ENCODE data around the gene CAMK1D. TPM values are rescaled to one million over a fixed set of nuclear protein-coding genes. Genes with fewer than 3 reads are reported as not detected.

Gene CAMK1D
- polyA plus RNA-seq, 1 of the 3 experiments (the other 2 are of a cell fraction), result 4.1 TPM

DNA sequence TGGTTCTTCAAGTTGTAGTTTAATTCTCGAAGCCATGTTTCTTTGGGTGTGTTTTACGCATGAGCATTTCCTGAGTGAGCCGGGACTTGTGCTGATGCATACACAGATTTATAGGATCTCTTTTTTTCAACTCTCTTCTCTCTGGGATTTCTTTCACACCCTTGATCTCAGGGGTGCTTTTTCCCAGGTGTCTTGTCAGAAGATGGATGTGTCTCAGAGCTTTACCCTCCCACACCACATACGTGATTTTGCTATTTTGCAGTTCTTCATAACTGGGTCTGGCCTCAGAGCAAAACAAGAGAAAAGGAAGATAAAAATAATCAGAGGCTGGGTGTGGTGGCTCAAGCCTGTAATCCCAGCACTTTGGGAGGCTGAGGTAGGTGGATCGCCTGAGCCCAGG, 177.0 kb downstream of the CAMK1D start:
- Histone ChIP-seq H3K4me1 (ENCODE audit: control insufficient read depth in 1 of 2, insufficient read depth in 2 of 2, low read depth in 1 of 2, low read length in 1 of 2) (peaks cover 0 to 2% of the 10 kb centered on the region in 2 experiments; a peak in 1 of 4 replicates), H3K27me3 (ENCODE audit: insufficient read depth) (no peaks in the 10 kb centered on the region), H3K9ac (no peak overlapping the region), H3K79me2 (ENCODE audit: insufficient read depth) (no peaks in the 10 kb centered on the region), H3K36me3 (replicated peaks in 1 of 2; ENCODE audit: control insufficient read depth in 1 of 2, insufficient read depth in 2 of 2, low read length in 1 of 2) (no peaks in the 10 kb centered on the region), H3K27ac (ENCODE audit: low read depth in 2 of 2, low read length in 1 of 2) (no peak overlapping the region), H4K20me1 (ENCODE audit: insufficient read depth) (no peaks in the 10 kb centered on the region), H3K9me3 (no peaks in the 10 kb centered on the region), H3K4me2 (no peak overlapping the region), H3F3A (replicated peaks; ENCODE audit: insufficient read depth) (no peaks in the 10 kb centered on the region), H3K9me2 (no peaks in the 10 kb centered on the region), H3K4me3 (ENCODE audit: low read depth in 2 of 2, low read length in 1 of 2) (no peak overlapping the region), H2AFZ (ENCODE audit: low read depth) (no peak overlapping the region)
- CTCF ChIA-PET, result no interaction called here
- no peak for DNase-seq
- POLR2A ChIA-PET, result no interaction called here
- 92% methylated on average over 5 of the region's 5 CpGs for WGBS (ENCODE audit: low lambda C conversion rate)
- TF ChIP-seq RAD21 (IDR thresholded peaks at IDR 0.05; ENCODE audit: low read length) (no peak), GATA2 (CRISPR knock-in tag; IDR thresholded peaks at IDR 0.05) (no peak), MEF2A (IDR thresholded peaks at IDR 0.05; ENCODE audit: borderline replicate concordance, low read depth) (no peak), SIN3A (IDR thresholded peaks at IDR 0.05; ENCODE audit: borderline replicate concordance, low read depth, low read length) (no peak), GABPA (IDR thresholded peaks at IDR 0.05; ENCODE audit: low read depth) (no peak), YY1 (IDR thresholded peaks at IDR 0.05; ENCODE audit: low read depth) (no peak), TCF12 (IDR thresholded peaks at IDR 0.05) (no peak), NRF1 (IDR thresholded peaks at IDR 0.05; ENCODE audit: low read depth, low read length) (no peak)
- TF ChIP-seq, protein P1, sequence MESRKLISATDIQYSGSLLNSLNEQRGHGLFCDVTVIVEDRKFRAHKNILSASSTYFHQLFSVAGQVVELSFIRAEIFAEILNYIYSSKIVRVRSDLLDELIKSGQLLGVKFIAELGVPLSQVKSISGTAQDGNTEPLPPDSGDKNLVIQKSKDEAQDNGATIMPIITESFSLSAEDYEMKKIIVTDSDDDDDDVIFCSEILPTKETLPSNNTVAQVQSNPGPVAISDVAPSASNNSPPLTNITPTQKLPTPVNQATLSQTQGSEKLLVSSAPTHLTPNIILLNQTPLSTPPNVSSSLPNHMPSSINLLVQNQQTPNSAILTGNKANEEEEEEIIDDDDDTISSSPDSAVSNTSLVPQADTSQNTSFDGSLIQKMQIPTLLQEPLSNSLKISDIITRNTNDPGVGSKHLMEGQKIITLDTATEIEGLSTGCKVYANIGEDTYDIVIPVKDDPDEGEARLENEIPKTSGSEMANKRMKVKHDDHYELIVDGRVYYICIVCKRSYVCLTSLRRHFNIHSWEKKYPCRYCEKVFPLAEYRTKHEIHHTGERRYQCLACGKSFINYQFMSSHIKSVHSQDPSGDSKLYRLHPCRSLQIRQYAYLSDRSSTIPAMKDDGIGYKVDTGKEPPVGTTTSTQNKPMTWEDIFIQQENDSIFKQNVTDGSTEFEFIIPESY (IDR thresholded peaks at IDR 0.05; ENCODE audit: borderline replicate concordance, low read depth), result no peak
- TF ChIP-seq, protein P2, sequence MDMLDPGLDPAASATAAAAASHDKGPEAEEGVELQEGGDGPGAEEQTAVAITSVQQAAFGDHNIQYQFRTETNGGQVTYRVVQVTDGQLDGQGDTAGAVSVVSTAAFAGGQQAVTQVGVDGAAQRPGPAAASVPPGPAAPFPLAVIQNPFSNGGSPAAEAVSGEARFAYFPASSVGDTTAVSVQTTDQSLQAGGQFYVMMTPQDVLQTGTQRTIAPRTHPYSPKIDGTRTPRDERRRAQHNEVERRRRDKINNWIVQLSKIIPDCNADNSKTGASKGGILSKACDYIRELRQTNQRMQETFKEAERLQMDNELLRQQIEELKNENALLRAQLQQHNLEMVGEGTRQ (IDR thresholded peaks at IDR 0.05; ENCODE audit: borderline replicate concordance, low read depth, low read length), result no peak
- TF ChIP-seq, protein P3, sequence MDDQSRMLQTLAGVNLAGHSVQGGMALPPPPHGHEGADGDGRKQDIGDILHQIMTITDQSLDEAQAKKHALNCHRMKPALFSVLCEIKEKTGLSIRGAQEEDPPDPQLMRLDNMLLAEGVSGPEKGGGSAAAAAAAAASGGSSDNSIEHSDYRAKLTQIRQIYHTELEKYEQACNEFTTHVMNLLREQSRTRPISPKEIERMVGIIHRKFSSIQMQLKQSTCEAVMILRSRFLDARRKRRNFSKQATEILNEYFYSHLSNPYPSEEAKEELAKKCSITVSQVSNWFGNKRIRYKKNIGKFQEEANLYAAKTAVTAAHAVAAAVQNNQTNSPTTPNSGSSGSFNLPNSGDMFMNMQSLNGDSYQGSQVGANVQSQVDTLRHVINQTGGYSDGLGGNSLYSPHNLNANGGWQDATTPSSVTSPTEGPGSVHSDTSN (IDR thresholded peaks at IDR 0.05), result no peak
- TF ChIP-seq, protein P4, sequence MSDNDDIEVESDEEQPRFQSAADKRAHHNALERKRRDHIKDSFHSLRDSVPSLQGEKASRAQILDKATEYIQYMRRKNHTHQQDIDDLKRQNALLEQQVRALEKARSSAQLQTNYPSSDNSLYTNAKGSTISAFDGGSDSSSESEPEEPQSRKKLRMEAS (IDR thresholded peaks at IDR 0.05; ENCODE audit: low read depth), result no peak
- TF ChIP-seq, protein P5, sequence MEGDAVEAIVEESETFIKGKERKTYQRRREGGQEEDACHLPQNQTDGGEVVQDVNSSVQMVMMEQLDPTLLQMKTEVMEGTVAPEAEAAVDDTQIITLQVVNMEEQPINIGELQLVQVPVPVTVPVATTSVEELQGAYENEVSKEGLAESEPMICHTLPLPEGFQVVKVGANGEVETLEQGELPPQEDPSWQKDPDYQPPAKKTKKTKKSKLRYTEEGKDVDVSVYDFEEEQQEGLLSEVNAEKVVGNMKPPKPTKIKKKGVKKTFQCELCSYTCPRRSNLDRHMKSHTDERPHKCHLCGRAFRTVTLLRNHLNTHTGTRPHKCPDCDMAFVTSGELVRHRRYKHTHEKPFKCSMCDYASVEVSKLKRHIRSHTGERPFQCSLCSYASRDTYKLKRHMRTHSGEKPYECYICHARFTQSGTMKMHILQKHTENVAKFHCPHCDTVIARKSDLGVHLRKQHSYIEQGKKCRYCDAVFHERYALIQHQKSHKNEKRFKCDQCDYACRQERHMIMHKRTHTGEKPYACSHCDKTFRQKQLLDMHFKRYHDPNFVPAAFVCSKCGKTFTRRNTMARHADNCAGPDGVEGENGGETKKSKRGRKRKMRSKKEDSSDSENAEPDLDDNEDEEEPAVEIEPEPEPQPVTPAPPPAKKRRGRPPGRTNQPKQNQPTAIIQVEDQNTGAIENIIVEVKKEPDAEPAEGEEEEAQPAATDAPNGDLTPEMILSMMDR (IDR thresholded peaks at IDR 0.05), result no peak

Data from SK-N-SH (cell line).